Measurements from ENCODE around the gene DAB2IP.

The DAB2IP gene

GRCh38 chr9:121684381-121685145, 33.1 kb downstream of the DAB2IP start:
- no peak for DNase-seq (ENCODE audit: low read depth in 3 of 3)

GRCh38 chr9:121685146-121685794, 33.8 kb downstream of the DAB2IP start:
- DNase-seq (ENCODE audit: low read depth in 3 of 3), result no peak

- no peak for DNase-seq (ENCODE audit: low read depth in 3 of 3)
Measured at GRCh38 chr9:121685795-121686377, 34.5 kb downstream of the DAB2IP start.

GRCh38 chr9:121686930-121687541, 35.6 kb downstream of the DAB2IP start:
- peak; percentile 45 to 54 (median 51) for DNase-seq (ENCODE audit: low read depth in 3 of 3)

- no peak for DNase-seq (ENCODE audit: low read depth in 3 of 3)
Measured at GRCh38 chr9:121688146-121688680, 36.8 kb downstream of the DAB2IP start.

GRCh38 chr9:121688681-121689080, 37.2 kb downstream of the DAB2IP start:
- DNase-seq (ENCODE audit: low read depth in 3 of 3), result no peak

GRCh38 chr9:121689461-121690157, 38.2 kb downstream of the DAB2IP start:
- DNase-seq (ENCODE audit: low read depth in 3 of 3), result no peak

- DNase-seq (ENCODE audit: low read depth in 3 of 3), result no peak
Measured at GRCh38 chr9:121690316-121690715, 38.9 kb downstream of the DAB2IP start.

GRCh38 chr9:121690766-121691165, 39.3 kb downstream of the DAB2IP start:
- DNase-seq (ENCODE audit: low read depth in 3 of 3), result no peak

GRCh38 chr9:121691890-121692289, 40.5 kb downstream of the DAB2IP start:
- no peak for DNase-seq (ENCODE audit: low read depth in 3 of 3)

GRCh38 chr9:121692606-121693387, 41.4 kb downstream of the DAB2IP start:
- no peak for DNase-seq (ENCODE audit: low read depth in 3 of 3)

- DNase-seq (ENCODE audit: low read depth in 3 of 3), result no peak
Measured at GRCh38 chr9:121693388-121693670, 41.9 kb downstream of the DAB2IP start.

- no peak for DNase-seq (ENCODE audit: low read depth in 3 of 3)
Measured at GRCh38 chr9:121694001-121694400, 42.6 kb downstream of the DAB2IP start.

GRCh38 chr9:121694600-121694999, 43.2 kb downstream of the DAB2IP start:
- no peak for DNase-seq (ENCODE audit: low read depth in 3 of 3)

GRCh38 chr9:121696930-121697329, 45.5 kb downstream of the DAB2IP start:
- no peak for DNase-seq (ENCODE audit: low read depth in 3 of 3)

GRCh38 chr9:121698627-121699570, 47.5 kb downstream of the DAB2IP start:
- peak in 2 of 3 donors; percentile 16 to 24 for DNase-seq (ENCODE audit: low read depth in 3 of 3)

- DNase-seq (ENCODE audit: low read depth in 3 of 3), result no peak
Measured at GRCh38 chr9:121699571-121700164, 48.2 kb downstream of the DAB2IP start.

- DNase-seq (ENCODE audit: low read depth in 3 of 3), result peak in 1 of 3 donors; percentile 11
Measured at GRCh38 chr9:121700165-121700831, 48.9 kb downstream of the DAB2IP start.

- DNase-seq (ENCODE audit: low read depth in 3 of 3), result no peak
Measured at GRCh38 chr9:121700832-121701419, 49.5 kb downstream of the DAB2IP start.

All from stimulated activated CD4-positive, alpha-beta T cell treated with anti-CD3 and anti-CD28 coated beads, TNF-alpha, amount 100 ng/mL, for 48 hours (primary cell).